ENCODE results near the gene ACOT11.

DNA sequence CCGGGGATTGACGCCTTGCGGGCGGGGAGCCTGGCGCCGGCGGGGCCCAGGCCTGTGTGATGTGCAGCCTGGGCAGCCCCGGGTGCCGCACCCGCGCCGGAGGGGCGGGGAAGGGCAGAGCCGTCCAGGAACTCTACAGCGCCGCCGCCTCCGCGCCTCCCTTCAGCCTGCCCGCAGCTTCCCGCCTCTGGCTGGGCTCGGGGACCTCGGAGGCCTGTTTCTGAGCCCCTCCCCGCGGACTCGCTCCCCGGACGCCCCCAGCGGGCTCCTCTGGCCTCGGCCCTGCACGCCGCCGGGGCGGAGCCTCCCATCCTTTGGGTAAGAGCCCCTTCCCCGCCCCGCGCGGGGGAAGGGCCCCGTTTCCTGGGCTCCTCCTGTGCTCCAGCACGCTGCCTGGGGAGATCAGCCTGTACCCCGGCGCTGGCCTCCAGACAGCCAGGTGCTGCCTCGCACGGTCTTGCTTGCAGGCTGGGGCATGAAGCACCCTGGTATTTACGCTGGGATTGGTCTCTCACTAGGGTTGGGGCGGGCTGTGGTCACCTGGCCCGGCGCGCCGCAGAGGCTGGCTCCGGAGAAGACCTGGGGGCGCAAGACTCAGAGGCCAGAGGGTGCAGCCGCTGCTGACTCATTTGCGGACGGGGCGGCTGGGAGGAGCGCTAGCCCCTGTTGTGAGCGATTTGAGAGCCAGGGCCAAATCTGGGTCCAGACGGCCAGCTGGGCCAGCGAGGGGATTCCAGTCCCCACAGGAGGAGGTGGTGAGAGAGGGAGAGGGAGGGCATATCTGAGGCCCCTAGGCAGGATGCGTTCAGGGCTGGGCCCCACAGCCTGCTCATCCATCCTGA is 5.7 kb upstream of the ACOT11 start:
- TF ChIP-seq, protein P1, sequence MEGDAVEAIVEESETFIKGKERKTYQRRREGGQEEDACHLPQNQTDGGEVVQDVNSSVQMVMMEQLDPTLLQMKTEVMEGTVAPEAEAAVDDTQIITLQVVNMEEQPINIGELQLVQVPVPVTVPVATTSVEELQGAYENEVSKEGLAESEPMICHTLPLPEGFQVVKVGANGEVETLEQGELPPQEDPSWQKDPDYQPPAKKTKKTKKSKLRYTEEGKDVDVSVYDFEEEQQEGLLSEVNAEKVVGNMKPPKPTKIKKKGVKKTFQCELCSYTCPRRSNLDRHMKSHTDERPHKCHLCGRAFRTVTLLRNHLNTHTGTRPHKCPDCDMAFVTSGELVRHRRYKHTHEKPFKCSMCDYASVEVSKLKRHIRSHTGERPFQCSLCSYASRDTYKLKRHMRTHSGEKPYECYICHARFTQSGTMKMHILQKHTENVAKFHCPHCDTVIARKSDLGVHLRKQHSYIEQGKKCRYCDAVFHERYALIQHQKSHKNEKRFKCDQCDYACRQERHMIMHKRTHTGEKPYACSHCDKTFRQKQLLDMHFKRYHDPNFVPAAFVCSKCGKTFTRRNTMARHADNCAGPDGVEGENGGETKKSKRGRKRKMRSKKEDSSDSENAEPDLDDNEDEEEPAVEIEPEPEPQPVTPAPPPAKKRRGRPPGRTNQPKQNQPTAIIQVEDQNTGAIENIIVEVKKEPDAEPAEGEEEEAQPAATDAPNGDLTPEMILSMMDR (IDR thresholded peaks at IDR 0.05), result peak in 3 of 6 experiments; percentile 15 to 23 (median 16)
- peak; percentile 46 to 67 for TF ChIP-seq POLR2A (IDR thresholded peaks at IDR 0.05)
